H1 (cell line): ENCODE measurements around the gene SNRNP200. TPM values are rescaled to one million over a fixed set of nuclear protein-coding genes. Genes with fewer than 3 reads are reported as not detected.

Experiments used
- CTCF ChIA-PET: fragments of 300-600 bp; sonication (Branson Sonifier 250); formaldehyde crosslinking; loops from one replicate; lab custom pipeline; 2021; ENCODE audit not compliant: partially characterized antibody; lab: Charles Lee
- POLR2A ChIA-PET: fragments of 300-600 bp; sonication (Branson Sonifier 250); formaldehyde crosslinking; loops from one replicate; lab custom pipeline; 2021; ENCODE audit warnings: inconsistent platforms; ENCODE audit not compliant: partially characterized antibody; lab: Charles Lee
- DNase-seq, 2 experiments: peaks; one replicate each; pipeline versions ENCODE4 v3.0.0 to v3.0.0-alpha.2; 2010 to 2022; ENCODE audit warnings: low spot score in 2 of 2, low read depth in 1 of 2, mixed read lengths in 1 of 2
- FAIRE-seq: peaks from 2 replicates; lab custom pipeline; 2011; peaks lifted over from hg19 to GRCh38; lab: Jason Lieb, UNC
- H2AFZ ChIP-seq: 2 replicates; pipeline ENCODE4 v1.8.1; 2012; ENCODE audit warnings: low read length, inconsistent platforms
- H2AK5ac ChIP-seq: 2 replicates; pipeline ENCODE4 v1.6.1; 2013; ENCODE audit warnings: low read depth, low read length
- H2BK120ac ChIP-seq: replicated peaks from 2 replicates; pipeline ENCODE3; 2013; ENCODE audit warnings: low read depth, low read length, inconsistent platforms
- H2BK12ac ChIP-seq: 2 replicates; pipeline ENCODE4 v1.6.1; 2013; ENCODE audit warnings: low read depth, low read length
- H2BK15ac ChIP-seq: 2 replicates; pipeline ENCODE4 v1.6.1; 2013; ENCODE audit warnings: low read length
- H2BK20ac ChIP-seq: 2 replicates; pipeline ENCODE4 v1.6.1; 2013; ENCODE audit warnings: low read length
- H2BK5ac ChIP-seq: 2 replicates; pipeline ENCODE4 v1.6.1; 2013; ENCODE audit warnings: low read depth, low read length
- H3K14ac ChIP-seq: 2 replicates; pipeline ENCODE4 v1.6.1; 2013; ENCODE audit warnings: inconsistent platforms; ENCODE audit not compliant: insufficient read length
- H3K18ac ChIP-seq: 2 replicates; pipeline ENCODE4 v1.6.1; 2013; ENCODE audit warnings: low read length; ENCODE audit errors: extremely low read depth
- H3K23ac ChIP-seq: 2 replicates; pipeline ENCODE4 v1.6.1; 2013; ENCODE audit warnings: inconsistent platforms; ENCODE audit not compliant: insufficient read length
- H3K23me2 ChIP-seq: 2 replicates; pipeline ENCODE4 v1.6.1; 2013; ENCODE audit warnings: low read depth, low read length
- H3K27ac ChIP-seq: 2 replicates; pipeline ENCODE4 v1.6.1; 2011; ENCODE audit warnings: low read depth, low read length, inconsistent platforms
- H3K27me3 ChIP-seq, 4 experiments: replicated peaks in 1 of 4; 1 replicate in 1 of 4; 2 replicates in 3 of 4; pipeline versions ENCODE4 v1.6.1 to v1.8.1; 2011 to 2013; ENCODE audit warnings: low read length in 3 of 4, mild to moderate bottlenecking in 3 of 4, inconsistent platforms in 2 of 4, mixed read lengths in 2 of 4, moderate library complexity in 1 of 4; ENCODE audit not compliant: control insufficient read depth in 3 of 4, insufficient read depth in 3 of 4; ENCODE audit errors: extremely low read depth in 1 of 4
- H3K36me3 ChIP-seq, 4 experiments: 2 replicates each; pipeline versions ENCODE4 v1.6.1 to v1.8.1; 2011 to 2013; ENCODE audit warnings: mild to moderate bottlenecking in 4 of 4, low read length in 3 of 4, moderate library complexity in 2 of 4, control low read depth in 1 of 4, inconsistent platforms in 1 of 4; ENCODE audit not compliant: insufficient read depth in 4 of 4, control insufficient read depth in 2 of 4
- H3K4ac ChIP-seq: replicated peaks from 2 replicates; pipeline ENCODE3; 2013; ENCODE audit warnings: low read length, low read depth, mixed read lengths, inconsistent platforms; ENCODE audit not compliant: insufficient read length
- H3K4me1 ChIP-seq, 4 experiments: replicated peaks in 1 of 4; 1 replicate in 1 of 4; 2 replicates in 3 of 4; pipeline versions ENCODE4 v1.6.1 to v1.8.1; 2011 to 2013; ENCODE audit warnings: low read length in 3 of 4, inconsistent platforms in 2 of 4, mixed read lengths in 1 of 4; ENCODE audit not compliant: insufficient read depth in 4 of 4, control insufficient read depth in 3 of 4
- H3K4me2 ChIP-seq, 2 experiments: 2 replicates each; pipeline versions ENCODE4 v1.6.1 to v1.8.1; 2011 to 2013; ENCODE audit warnings: low read depth in 2 of 2, low read length in 2 of 2, control low read depth in 1 of 2, inconsistent platforms in 1 of 2, mild to moderate bottlenecking in 1 of 2; ENCODE audit not compliant: insufficient read depth in 1 of 2
- H3K4me3 ChIP-seq, 4 experiments: fragments of 200-600, 300-600 bp in 1 of 4; sonication (generic), shearing (Covaris generic), sonication (Bioruptor Twin) in 1 of 4; 2 replicates each; pipeline versions ENCODE4 v1.5.1 to v1.8.1; 2011 to 2016; ENCODE audit warnings: low read length in 4 of 4, low read depth in 3 of 4, control low read depth in 2 of 4, inconsistent platforms in 2 of 4, mild to moderate bottlenecking in 2 of 4, mixed read lengths in 1 of 4, moderate library complexity in 1 of 4; ENCODE audit not compliant: insufficient read depth in 2 of 4; ENCODE audit errors: extremely low read depth in 1 of 4
- H3K56ac ChIP-seq: replicated peaks from 2 replicates; pipeline ENCODE3; 2013; ENCODE audit warnings: low read depth, mild to moderate bottlenecking, mixed read lengths, low read length, inconsistent platforms; ENCODE audit not compliant: insufficient read length
- H3K79me1 ChIP-seq: 2 replicates; pipeline ENCODE4 v1.6.1; 2013; ENCODE audit warnings: low read depth, low read length, control low read depth
- H3K79me2 ChIP-seq, 2 experiments: 2 replicates each; pipeline versions ENCODE4 v1.6.1 to v1.8.1; 2012 to 2013; ENCODE audit warnings: low read length in 2 of 2, mild to moderate bottlenecking in 2 of 2, inconsistent platforms in 1 of 2; ENCODE audit not compliant: insufficient read depth in 2 of 2, control insufficient read depth in 1 of 2
- H3K9ac ChIP-seq, 4 experiments: replicated peaks in 1 of 4; 1 replicate in 1 of 4; 2 replicates in 3 of 4; pipeline versions ENCODE4 v1.6.1 to v1.8.1; 2011 to 2013; ENCODE audit warnings: low read depth in 3 of 4, low read length in 3 of 4, control low read depth in 2 of 4, mild to moderate bottlenecking in 2 of 4, moderate library complexity in 2 of 4, inconsistent platforms in 1 of 4; ENCODE audit errors: extremely low read depth in 1 of 4
- H3K9me3 ChIP-seq, 2 experiments: 2 replicates each; pipeline versions ENCODE4 v1.6.1 to v1.8.1; 2012 to 2013; ENCODE audit warnings: mild to moderate bottlenecking in 2 of 2, moderate library complexity in 2 of 2, control low read depth in 1 of 2, inconsistent platforms in 1 of 2, low read depth in 1 of 2, low read length in 1 of 2, mixed read lengths in 1 of 2; ENCODE audit not compliant: insufficient read depth in 2 of 2
- H4K20me1 ChIP-seq, 2 experiments: replicated peaks in 1 of 2; 2 replicates each; pipeline versions ENCODE3 to v1.8.1; 2011 to 2013; ENCODE audit warnings: inconsistent platforms in 2 of 2, low read length in 2 of 2, mild to moderate bottlenecking in 1 of 2; ENCODE audit not compliant: insufficient read depth in 2 of 2, control insufficient read depth in 1 of 2
- H4K5ac ChIP-seq: 2 replicates; pipeline ENCODE4 v1.6.1; 2013; ENCODE audit warnings: low read length, low read depth, mixed read lengths, inconsistent platforms; ENCODE audit not compliant: insufficient read length
- H4K8ac ChIP-seq: 2 replicates; pipeline ENCODE4 v1.8.0; 2013; ENCODE audit warnings: mild to moderate bottlenecking, moderate library complexity, low read length, inconsistent platforms; ENCODE audit not compliant: insufficient read depth; ENCODE audit errors: extremely low read depth
- H4K91ac ChIP-seq: replicated peaks from 2 replicates; pipeline ENCODE3; 2013; ENCODE audit warnings: low read length, mixed read lengths, inconsistent platforms; ENCODE audit not compliant: insufficient read length
- POLR2A ChIP-seq, 2 experiments: IDR thresholded peaks; 1 replicate in 1 of 2; 2 replicates in 1 of 2; pipeline ENCODE4 v1.6.1; 2011; ENCODE audit warnings: low read depth in 2 of 2, low read length in 2 of 2, mild to moderate bottlenecking in 2 of 2; ENCODE audit errors: control extremely low read depth in 1 of 2
- POU5F1 ChIP-seq: IDR thresholded peaks from 2 replicates; pipeline ENCODE4 v1.6.1; 2011; ENCODE audit warnings: low read depth, mild to moderate bottlenecking, low read length, moderate library complexity
- RBBP5 ChIP-seq: IDR thresholded peaks from 2 replicates; pipeline ENCODE4 v1.7.1; 2012; ENCODE audit warnings: low read depth, mild to moderate bottlenecking, inconsistent platforms, low read length, moderate library complexity, borderline replicate concordance
- SAP30 ChIP-seq: fragments of 300-600 bp; sonication (generic); IDR thresholded peaks from 2 replicates; pipeline ENCODE4 v1.7.1; 2012; ENCODE audit warnings: low read length, moderate library complexity, mild to moderate bottlenecking, inconsistent platforms; ENCODE audit not compliant: insufficient read depth, insufficient replicate concordance
- SIN3A ChIP-seq, 2 experiments: IDR thresholded peaks in 1 of 2; conservative IDR thresholded peaks in 1 of 2; 2 replicates each; pipeline ENCODE4 v1.6.1; 2011 to 2012; ENCODE audit warnings: low read length in 2 of 2, improper control_type of control experiment in 1 of 2, low read depth in 1 of 2, mild to moderate bottlenecking in 1 of 2
- TBP ChIP-seq: IDR thresholded peaks from 2 replicates; pipeline ENCODE4 v1.6.1; 2011; ENCODE audit warnings: low read depth, low read length, improper control_type of control experiment
- ZNF274 ChIP-seq: IDR thresholded peaks from 2 replicates; pipeline ENCODE4 v1.7.0; 2012; ENCODE audit warnings: low read length, borderline replicate concordance; ENCODE audit errors: extremely low read depth
- WGBS, 2 experiments: shearing (Covaris generic) in 1 of 2; methylation state at CpG; one replicate each; pipeline versions ENCODE4 v1.1.6 to v1.1.7; 2013 to 2015; ENCODE audit warnings: low lambda C conversion rate in 2 of 2, mixed read lengths in 2 of 2, inconsistent platforms in 1 of 2, low coverage in 1 of 2, missing lambda C conversion rate in 1 of 2; ENCODE audit not compliant: insufficient replicate concordance in 2 of 2, insufficient coverage in 1 of 2, insufficient read length in 1 of 2; ENCODE audit errors: extremely low coverage in 1 of 2, missing lambda C conversion rate in 1 of 2; 5-methylcytosine and 5-hydroxymethylcytosine counted together
- polyA plus RNA-seq, 7 experiments: library from polyadenylated mRNA; depleted of rRNA in 3 of 7; stranded (reverse) in 5 of 7; unstranded in 2 of 7; fragments of >200 nt in 5 of 7; fragments of 200-250 nt in 2 of 7; gene quantifications; 1 replicate in 5 of 7; 2 replicates in 1 of 7; 4 replicates in 1 of 7; pipeline versions ENCODE4 v1.2.1 to v1.2.3, GENCODE V29; 2011 to 2013; ENCODE audit warnings: missing spikeins in 2 of 7, mixed read lengths in 2 of 7
- total RNA-seq: library from RNA; stranded (reverse); fragmentation: NEBNext Ultra II Directional; extraction: Animal tissue kit (Norgen Biotek cat#: 25700); gene quantifications from 2 replicates; pipeline ENCODE4 v1.2.1, GENCODE V29; 2021

SNRNP200 gene
- total and polyA plus RNA-seq, 2 of the 8 experiments (the other 6 are each of a cell fraction or from before 2014, with no cell fraction given): 190 to 289 TPM

DNA sequence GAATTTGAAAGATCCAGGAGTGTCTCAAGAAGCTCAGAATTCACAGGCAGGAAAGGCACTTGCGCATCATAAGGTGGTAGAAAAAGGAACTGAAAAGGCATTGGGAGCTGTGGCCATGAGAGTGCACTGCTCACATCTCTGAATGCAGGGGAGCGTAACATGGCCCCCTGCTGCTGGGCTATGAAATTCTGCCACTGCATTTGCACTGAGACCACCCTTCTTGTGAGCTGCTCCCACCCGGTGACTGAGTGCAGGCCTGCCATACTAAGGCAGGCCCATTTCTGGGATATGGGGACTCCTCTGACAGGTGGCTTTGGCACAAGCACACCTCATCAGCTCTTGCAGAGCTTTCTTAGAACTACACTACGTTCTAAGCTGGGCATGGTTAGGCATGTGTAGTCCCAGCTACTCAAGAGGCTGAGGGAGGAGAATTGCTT lies 71.4 kb downstream of the SNRNP200 start:
- TF ChIP-seq TBP: no peak
- no peak for TF ChIP-seq ZNF274
- TF ChIP-seq POU5F1: no peak
- no peak for TF ChIP-seq POLR2A (IDR thresholded peaks at IDR 0.05; ENCODE audit: control extremely low read depth in 1 of 2, low read depth in 2 of 2, low read length in 2 of 2)
- no peak for TF ChIP-seq RBBP5
- no peak for TF ChIP-seq SIN3A (conservative IDR thresholded peaks at IDR 0.05 in 1 of 2, IDR thresholded peaks at IDR 0.05 in 1 of 2; ENCODE audit: low read depth in 1 of 2, low read length in 2 of 2)
- TF ChIP-seq SAP30: no peak
- Histone ChIP-seq H3K4me2 (no peak overlapping the region), H3K14ac (no peak overlapping the region), H4K20me1 (peaks cover 0 to 2% of the 10 kb centered on the region in 2 experiments), H3K4me3 (no peak overlapping the region), H2AK5ac (no peak overlapping the region), H2BK12ac (no peak overlapping the region), H2BK5ac (no peak overlapping the region), H2BK15ac (no peak overlapping the region), H3K18ac (no peak overlapping the region), H2AFZ (no peak overlapping the region), H3K36me3 (no peaks in the 10 kb centered on the region), H3K23me2 (no peaks in the 10 kb centered on the region), H3K4ac (no peak overlapping the region), H4K8ac (no peak overlapping the region), H3K23ac (no peak overlapping the region), H3K56ac (no peak overlapping the region), H2BK20ac (no peak overlapping the region), H4K91ac (no peak overlapping the region), H3K79me1 (no peaks in the 10 kb centered on the region), H2BK120ac (no peak overlapping the region), H3K4me1 (no peaks in the 10 kb centered on the region), H3K27me3 (no peaks in the 10 kb centered on the region), H4K5ac (no peak overlapping the region), H3K27ac (no peak overlapping the region), H3K79me2 (no peaks in the 10 kb centered on the region), H3K9ac (no peak overlapping the region), H3K9me3 (no peaks in the 10 kb centered on the region)
- ChIA-PET POLR2A (no interaction called here), CTCF (interaction anchor here (0.7 to 2.1 kb wide), 8 partner anchors 9 to 124 kb away, joined by 3 to 5 read pairs (median 3); no protein-coding TSS in a partner anchor)
- DNase-seq (no peak), FAIRE-seq (no peak)
- 84% methylated on average over 4 of the region's 4 CpGs; no CpG with 5 or more reads in 1 of the 2 experiments for WGBS, 2 experiments
